ENCODE measurements around the gene PAPPA2.

DNA sequence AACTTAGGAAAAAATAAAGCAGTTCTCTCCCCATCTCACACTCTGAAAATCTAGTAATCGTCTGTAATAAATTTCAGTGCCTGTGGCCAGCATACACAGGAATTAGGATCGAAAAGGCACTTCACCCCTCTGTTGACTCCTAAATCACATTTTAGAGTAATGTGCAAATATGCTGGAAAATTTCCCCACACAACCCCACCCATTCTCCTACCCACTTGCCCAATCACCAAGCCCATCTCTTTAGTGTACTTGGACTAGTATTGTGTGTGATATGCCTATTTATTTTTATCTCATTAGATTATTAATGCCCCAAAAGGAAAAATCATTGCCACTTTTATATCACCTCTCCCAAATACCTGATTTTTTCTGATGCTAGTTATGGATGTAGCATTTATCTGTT lies 378.3 kb downstream of the PAPPA2 start:
- TF ChIP-seq POLR2A (IDR thresholded peaks at IDR 0.05) (no peak), POLR2AphosphoS5 (IDR thresholded peaks at IDR 0.05) (no peak)
- TF ChIP-seq, protein P1, sequence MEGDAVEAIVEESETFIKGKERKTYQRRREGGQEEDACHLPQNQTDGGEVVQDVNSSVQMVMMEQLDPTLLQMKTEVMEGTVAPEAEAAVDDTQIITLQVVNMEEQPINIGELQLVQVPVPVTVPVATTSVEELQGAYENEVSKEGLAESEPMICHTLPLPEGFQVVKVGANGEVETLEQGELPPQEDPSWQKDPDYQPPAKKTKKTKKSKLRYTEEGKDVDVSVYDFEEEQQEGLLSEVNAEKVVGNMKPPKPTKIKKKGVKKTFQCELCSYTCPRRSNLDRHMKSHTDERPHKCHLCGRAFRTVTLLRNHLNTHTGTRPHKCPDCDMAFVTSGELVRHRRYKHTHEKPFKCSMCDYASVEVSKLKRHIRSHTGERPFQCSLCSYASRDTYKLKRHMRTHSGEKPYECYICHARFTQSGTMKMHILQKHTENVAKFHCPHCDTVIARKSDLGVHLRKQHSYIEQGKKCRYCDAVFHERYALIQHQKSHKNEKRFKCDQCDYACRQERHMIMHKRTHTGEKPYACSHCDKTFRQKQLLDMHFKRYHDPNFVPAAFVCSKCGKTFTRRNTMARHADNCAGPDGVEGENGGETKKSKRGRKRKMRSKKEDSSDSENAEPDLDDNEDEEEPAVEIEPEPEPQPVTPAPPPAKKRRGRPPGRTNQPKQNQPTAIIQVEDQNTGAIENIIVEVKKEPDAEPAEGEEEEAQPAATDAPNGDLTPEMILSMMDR (IDR thresholded peaks at IDR 0.05): no peak

Data from sigmoid colon (tissue), 4 donors.